Measurements from ENCODE around the gene CADPS2. TPM values are rescaled to one million over a fixed set of nuclear protein-coding genes. Genes with fewer than 3 reads are reported as not detected.

The CADPS2 gene
- total and polyA plus RNA-seq, 10 of the 15 experiments (the other 5 are each of a cell fraction or from before 2014, with no cell fraction given): 0.05 to 7.5 (median 0.25) TPM

DNA sequence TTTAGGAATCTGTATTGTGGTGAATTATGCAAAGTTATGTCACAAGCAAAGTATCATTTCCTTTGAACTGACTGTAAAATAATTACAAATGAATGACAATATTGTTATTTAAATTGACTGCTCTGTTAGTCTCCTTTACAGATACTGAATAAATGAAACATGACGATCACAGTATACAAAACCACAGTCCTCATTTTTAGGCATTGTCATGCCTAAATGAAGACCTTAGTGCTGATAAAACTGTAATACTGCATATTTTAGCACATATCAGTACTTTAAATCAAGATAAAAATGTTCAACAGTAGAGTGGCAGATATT, 542.0 kb downstream of the CADPS2 start:
- intact Hi-C loops (cut with micrococcal nuclease; ENCODE audit: unreplicated experiment): no loop called here
- FAIRE-seq: no peak
- POLR2A ChIA-PET: no interaction called here

More for the DNA sequence above, 542.0 kb downstream of the CADPS2 start:
- Histone ChIP-seq H4K20me1 (ENCODE audit: control insufficient read depth, insufficient read depth) (no peaks in the 10 kb centered on the region), H3K27me3 (replicated peaks in 1 of 2; ENCODE audit: control insufficient read depth in 2 of 2, insufficient read depth in 2 of 2, low read length in 1 of 2) (no peaks in the 10 kb centered on the region), H3K4me2 (ENCODE audit: control insufficient read depth, insufficient read depth) (no peak overlapping the region), H3K27ac (ENCODE audit: control insufficient read depth, insufficient read depth) (no peak overlapping the region), H3K4me1 (ENCODE audit: control insufficient read depth, insufficient read depth, low read length) (no peaks in the 10 kb centered on the region), H3K79me2 (ENCODE audit: control insufficient read depth, insufficient read depth, low read length) (no peaks in the 10 kb centered on the region), H2AFZ (ENCODE audit: control insufficient read depth, low read depth, low read length) (no peak overlapping the region), H3K9me3 (replicated peaks; ENCODE audit: control insufficient read depth, insufficient read depth, low read length) (no peaks in the 10 kb centered on the region), H3K36me3 (ENCODE audit: control insufficient read depth in 2 of 2, insufficient read depth in 2 of 2, low read length in 1 of 2) (no peaks in the 10 kb centered on the region), H3K9ac (ENCODE audit: control insufficient read depth, insufficient read depth, low read length) (no peak overlapping the region), H3K4me3 (no peak overlapping the region)
- CTCF ChIA-PET: interaction anchor here (0.6 to 1.4 kb wide), 3 partner anchors 8 to 38 kb away, joined by 3 to 4 read pairs (median 3); no protein-coding TSS in a partner anchor
- ATAC-seq: no peak
- SMC1A ChIA-PET (ENCODE audit: uncharacterized antibody, unreplicated experiment): interaction anchor here (1.1 to 1.7 kb wide), 3 partner anchors 10 to 178 kb away, joined by 3 to 4 read pairs (median 4); no protein-coding TSS in a partner anchor
- in situ Hi-C loops (cut with MboI): no loop called here
- 95% methylated on average over 1 of the region's 1 CpG for WGBS (ENCODE audit: insufficient coverage, insufficient replicate concordance, low lambda C conversion rate, missing lambda C conversion rate)
- RAD21 ChIA-PET (ENCODE audit: unreplicated experiment): no interaction called here
- no TSS peak for BruUV-seq (replicated peaks)
- TF ChIP-seq ZBTB11 (CRISPR knock-in tag; IDR thresholded peaks at IDR 0.05) (no peak), JUNB (IDR thresholded peaks at IDR 0.05) (no peak), KAT2A (conservative IDR thresholded peaks at IDR 0.05; ENCODE audit: control insufficient read depth, low read depth, low read length) (no peak), POLR2AphosphoS2 (IDR thresholded peaks at IDR 0.05; ENCODE audit: low read depth, low read length) (no peak)
- TF ChIP-seq, protein P1, sequence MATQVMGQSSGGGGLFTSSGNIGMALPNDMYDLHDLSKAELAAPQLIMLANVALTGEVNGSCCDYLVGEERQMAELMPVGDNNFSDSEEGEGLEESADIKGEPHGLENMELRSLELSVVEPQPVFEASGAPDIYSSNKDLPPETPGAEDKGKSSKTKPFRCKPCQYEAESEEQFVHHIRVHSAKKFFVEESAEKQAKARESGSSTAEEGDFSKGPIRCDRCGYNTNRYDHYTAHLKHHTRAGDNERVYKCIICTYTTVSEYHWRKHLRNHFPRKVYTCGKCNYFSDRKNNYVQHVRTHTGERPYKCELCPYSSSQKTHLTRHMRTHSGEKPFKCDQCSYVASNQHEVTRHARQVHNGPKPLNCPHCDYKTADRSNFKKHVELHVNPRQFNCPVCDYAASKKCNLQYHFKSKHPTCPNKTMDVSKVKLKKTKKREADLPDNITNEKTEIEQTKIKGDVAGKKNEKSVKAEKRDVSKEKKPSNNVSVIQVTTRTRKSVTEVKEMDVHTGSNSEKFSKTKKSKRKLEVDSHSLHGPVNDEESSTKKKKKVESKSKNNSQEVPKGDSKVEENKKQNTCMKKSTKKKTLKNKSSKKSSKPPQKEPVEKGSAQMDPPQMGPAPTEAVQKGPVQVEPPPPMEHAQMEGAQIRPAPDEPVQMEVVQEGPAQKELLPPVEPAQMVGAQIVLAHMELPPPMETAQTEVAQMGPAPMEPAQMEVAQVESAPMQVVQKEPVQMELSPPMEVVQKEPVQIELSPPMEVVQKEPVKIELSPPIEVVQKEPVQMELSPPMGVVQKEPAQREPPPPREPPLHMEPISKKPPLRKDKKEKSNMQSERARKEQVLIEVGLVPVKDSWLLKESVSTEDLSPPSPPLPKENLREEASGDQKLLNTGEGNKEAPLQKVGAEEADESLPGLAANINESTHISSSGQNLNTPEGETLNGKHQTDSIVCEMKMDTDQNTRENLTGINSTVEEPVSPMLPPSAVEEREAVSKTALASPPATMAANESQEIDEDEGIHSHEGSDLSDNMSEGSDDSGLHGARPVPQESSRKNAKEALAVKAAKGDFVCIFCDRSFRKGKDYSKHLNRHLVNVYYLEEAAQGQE (IDR thresholded peaks at IDR 0.05; ENCODE audit: low read depth, low read length): no peak
- no peak for DNase-seq (ENCODE audit: low read depth, low spot score)
